Limb (tissue), 2 donors: ENCODE measurements around the gene OR6B1.
A peak's percentile ranks its signal among the peaks of the same experiment; 100 is the strongest.
"Not testable (repeated sequence)": the region's sequence is repeated elsewhere in the genome, so short reads cannot be mapped to it uniquely, and the experiment has no call there.

ENCODE experiments used
- DNase-seq, 2 donors: peaks; one replicate each; pipeline ENCODE4 v3.0.0-alpha.2; 2016; ENCODE audit errors: extremely low spot score in 2 of 2

OR6B1 gene

DNA sequence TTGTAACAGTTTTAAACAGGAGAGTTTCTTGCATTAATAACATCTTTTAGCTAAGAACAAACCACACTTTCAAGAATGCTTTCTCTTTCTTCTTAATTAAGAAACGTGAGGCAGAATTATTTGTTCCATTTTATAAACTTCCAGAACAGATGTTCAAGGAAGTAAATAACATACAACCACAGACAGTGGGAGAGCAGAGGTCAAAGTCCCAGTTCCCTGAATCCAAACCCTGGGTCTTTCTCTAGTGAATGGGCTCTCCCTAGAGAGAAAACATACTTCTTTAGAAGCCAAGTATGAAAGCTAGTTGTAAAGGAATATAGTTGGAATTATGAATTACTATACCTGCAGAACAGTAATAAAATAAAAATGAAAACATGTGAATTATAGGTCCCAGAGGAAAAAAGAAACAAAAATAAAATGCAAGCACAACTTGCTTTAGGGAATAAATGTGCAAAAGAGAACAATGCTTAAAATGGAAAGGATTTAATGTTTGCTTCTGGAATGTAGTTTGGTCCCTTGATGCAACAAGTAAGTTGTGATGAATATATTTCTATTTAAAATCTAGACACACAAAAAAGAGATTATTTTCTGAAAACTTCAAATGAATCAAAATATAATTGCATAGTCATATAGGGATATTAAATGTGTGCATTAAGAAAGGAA, 6.0 kb downstream of the OR6B1 start:
- no peak for DNase-seq

GRCh38 chr7:144006692-144007042, 6.5 kb downstream of the OR6B1 start:
- DNase-seq: no peak

- no peak for DNase-seq
Measured at GRCh38 chr7:144009361-144009760, 9.2 kb downstream of the OR6B1 start.

- DNase-seq: not testable (repeated sequence)
Measured at GRCh38 chr7:144010061-144010460, 9.9 kb downstream of the OR6B1 start.

DNA sequence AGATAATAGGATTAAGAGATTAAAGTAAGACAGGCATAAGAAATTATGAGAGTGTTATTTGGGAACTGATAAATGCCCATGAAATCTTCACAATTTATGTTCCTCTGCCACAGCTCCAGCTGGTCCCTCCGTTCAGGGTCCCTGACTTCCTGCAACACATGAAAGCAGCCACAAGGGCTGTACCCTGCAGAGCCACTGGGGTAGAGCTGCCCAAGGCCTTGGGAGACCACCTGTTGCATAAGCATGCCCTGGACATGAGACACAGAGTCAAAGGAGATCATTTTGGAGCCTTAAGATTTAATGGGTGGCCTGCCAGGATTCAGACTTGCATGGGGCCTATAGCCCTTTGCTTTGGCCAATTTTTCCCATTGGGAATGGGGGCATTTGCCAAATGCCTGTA, 10.7 kb downstream of the OR6B1 start:
- not testable (repeated sequence) for DNase-seq

DNA sequence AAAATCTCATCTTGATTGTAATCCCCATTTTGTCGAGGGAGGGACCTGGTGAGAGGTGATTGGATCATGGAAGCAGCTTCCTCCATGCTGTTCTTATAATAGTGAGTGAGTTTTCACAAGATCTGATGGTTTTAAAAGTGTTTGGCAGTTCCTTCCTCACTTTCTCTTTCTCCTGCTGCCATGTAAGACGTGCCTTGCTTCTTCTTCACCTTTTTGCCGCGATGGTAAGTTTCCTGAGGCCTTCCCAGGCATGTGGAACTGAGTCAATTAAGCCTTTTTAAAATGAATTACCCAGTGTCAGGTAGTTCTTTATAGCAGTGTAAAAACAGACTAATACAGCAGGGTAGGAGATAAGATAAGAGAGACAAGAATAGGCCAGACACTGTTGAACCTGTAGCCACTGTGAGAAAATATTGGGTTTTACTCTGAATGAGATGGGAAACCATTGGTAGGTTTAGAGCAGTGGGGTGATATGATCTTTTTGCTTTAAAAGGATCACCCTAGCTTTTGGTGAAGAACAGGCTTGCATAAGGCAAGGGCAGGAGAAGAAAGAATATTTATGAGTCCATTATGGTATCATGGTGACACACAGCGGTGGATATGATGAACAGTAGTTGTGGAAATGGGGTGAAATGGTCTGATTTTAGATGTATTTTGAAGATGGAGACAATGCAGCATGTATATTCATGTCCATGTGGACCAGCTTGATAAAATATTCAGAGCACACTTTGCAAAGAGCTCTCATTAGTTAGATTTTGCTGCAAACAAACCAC, 11.5 kb downstream of the OR6B1 start:
- DNase-seq: no peak

DNA sequence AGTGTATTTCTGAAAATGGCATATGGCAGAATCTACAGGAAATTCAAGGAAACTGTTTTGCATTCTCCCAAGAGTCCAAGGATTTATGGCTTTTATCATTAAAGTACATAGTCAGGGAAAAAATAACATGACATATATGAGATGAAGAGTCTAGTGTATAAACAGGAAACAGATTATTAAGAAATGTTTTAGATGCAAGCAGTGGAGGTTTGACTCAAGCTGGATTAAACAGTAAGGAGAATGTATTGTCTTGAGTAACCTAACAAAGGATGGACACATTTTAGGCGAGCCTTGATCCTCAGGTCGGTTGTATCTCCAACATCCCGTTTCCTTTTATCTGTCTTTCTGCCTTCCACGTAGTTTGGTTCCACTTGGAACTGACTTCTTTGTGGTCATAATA, 17.9 kb downstream of the OR6B1 start:
- DNase-seq: no peak

DNA sequence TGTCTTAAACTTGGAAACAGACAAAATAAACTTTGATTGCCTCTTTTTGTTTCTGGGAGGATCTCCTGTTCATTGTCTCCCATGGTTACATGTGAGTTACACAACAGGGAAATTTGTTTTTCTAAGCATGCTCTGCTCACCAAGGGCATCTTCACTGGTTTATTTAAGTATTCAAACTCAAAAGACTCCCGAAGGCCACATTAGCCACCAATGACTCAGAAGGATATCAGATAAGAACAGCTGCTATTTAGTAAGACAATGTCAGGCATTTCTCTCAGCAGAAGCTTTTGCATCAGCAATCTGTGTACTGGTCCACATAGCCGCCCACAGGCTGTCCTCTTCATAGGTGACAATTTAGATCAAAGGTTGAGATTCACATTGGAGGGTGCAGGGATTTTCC, 19.3 kb downstream of the OR6B1 start:
- DNase-seq: no peak

DNA sequence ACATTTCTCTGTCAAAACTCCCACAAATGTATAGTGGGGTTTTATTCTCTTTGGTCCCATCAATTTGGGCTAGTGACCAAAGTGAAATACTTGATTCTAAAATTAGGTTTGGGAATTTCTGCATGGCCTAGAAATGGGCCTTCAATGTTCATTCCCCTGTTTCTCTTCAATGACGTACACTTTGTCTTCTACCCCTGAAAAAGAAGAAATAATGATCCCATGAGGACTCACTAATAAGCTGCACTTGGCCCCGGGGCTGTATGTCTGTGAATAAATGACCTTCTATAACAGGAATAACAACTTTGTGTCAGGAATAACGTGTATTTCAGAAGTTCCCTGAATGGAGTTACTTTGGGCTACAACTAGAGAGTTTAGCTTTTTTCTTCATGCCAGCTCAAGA, 20.2 kb downstream of the OR6B1 start:
- DNase-seq: no peak

GRCh38 chr7:144022169-144022568, 22.0 kb downstream of the OR6B1 start:
- DNase-seq: no peak

DNA sequence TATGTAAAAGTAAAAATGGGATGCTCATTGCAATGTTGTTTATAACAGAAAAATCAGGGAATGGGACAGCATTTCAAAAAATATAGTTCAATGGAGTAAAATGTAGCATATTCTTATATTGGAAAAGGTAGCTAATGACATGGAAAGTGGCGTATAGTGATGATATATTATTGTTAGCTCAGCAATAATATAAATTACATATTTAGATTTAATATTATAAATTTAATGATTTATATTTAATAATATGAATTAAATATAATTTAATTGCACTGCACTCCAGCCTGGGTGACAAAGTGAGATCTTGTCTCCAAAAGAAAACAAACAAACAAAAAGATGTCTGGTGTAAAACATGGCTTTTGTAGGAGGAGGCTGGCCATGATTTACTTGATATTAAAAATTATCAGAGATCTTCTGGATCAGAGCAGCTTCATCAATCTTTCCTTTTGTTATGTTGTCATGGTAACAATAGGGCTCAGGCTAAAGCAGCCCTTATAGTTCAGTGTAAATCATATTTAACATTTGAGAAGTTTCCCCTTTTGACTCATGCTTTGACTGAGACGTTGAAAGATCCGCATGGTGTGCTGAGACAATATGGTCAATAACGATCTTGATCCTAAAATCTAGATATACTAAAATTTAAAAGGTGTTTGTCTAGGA, 23.2 kb downstream of the OR6B1 start:
- no peak for DNase-seq

- DNase-seq: no peak
Measured at GRCh38 chr7:144024213-144024612, 24.1 kb downstream of the OR6B1 start.

GRCh38 chr7:144026203-144026883, 26.2 kb downstream of the OR6B1 start:
- DNase-seq: no peak

DNA sequence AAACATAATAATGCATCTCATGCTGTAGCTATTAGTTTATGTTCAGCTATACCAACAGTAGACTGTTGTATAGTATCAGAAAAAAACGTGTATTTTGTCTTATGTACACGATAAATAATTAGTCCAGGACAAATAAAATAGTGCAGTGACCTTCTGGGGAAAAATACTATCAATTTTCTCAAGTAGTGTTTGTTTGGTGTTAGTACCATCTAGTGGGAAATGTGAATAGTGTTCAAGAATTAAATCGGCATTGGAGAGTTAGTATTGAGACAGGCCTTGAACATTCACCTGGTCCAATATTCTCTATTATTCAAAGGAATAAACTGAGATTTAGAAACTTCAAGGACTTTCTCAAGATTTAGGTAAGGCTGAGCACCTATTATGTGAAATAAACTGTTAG, 26.9 kb downstream of the OR6B1 start:
- peak in 1 of 2 donors; percentile 48 for DNase-seq

- DNase-seq: no peak
Measured at GRCh38 chr7:144027974-144028373, 27.9 kb downstream of the OR6B1 start.

- no peak for DNase-seq
Measured at GRCh38 chr7:144028547-144028946, 28.4 kb downstream of the OR6B1 start.

GRCh38 chr7:144032516-144032915, 32.4 kb downstream of the OR6B1 start:
- DNase-seq: no peak

- no peak for DNase-seq
Measured at GRCh38 chr7:144032985-144033709, 33.0 kb downstream of the OR6B1 start.

DNA sequence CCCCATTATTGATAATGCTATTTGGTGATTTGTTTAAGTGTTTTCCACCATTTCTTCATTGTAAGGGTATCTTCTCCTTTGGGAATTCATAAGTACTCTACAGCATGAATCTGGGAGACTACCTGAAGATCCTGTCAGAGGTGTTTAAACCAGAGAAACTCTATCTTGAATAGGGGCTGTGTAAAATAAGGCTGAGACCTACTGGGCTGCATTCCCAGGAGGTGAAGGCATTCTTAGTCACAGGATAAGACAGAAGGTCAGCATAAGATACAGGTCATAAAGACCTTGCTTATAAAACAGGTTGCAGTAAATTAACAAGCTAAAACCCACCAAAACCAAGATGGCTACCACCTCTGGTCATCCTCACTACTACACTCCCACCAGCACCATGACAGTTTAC, 35.3 kb downstream of the OR6B1 start:
- no peak for DNase-seq

- no peak for DNase-seq
Measured at GRCh38 chr7:144036302-144036885, 36.3 kb downstream of the OR6B1 start.

DNA sequence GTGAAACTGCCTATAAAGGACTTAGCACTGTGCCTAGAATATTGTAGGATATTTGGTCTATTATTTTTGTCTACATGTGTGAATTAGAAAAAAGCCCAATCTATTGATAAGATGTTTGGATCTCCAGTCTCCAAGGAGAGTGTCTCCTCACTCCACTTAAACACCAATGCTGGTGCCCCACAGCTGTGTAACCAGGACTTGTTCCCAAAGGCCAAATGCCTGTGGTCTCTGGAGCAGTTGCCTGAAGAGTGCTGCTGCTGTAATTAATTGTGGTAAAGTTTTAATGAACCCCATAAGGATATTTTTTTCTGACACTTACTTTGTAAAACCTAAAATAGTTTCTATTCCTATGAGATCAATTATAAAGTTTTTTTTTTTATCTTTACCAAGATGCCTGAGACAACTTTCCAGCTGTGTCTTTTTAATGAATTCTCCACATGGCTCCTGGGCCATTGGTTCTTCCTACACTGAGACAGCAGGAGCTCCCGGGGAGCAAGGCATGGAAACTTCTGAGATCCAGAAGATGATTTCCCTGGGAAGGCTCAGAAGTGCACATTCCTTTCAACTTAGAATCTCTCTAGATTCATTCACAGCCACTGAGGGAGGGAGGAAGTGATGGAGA, 37.4 kb downstream of the OR6B1 start:
- DNase-seq: no peak
